ENCODE results near the gene NR5A2. TPM values are rescaled to one million over a fixed set of nuclear protein-coding genes. Genes with fewer than 3 reads are reported as not detected.

Gene NR5A2
- total and polyA plus RNA-seq, 10 of the 15 experiments (the other 5 are each of a cell fraction or from before 2014, with no cell fraction given): 0.02 to 0.60 (median 0.15) TPM; not detected in 1

DNA sequence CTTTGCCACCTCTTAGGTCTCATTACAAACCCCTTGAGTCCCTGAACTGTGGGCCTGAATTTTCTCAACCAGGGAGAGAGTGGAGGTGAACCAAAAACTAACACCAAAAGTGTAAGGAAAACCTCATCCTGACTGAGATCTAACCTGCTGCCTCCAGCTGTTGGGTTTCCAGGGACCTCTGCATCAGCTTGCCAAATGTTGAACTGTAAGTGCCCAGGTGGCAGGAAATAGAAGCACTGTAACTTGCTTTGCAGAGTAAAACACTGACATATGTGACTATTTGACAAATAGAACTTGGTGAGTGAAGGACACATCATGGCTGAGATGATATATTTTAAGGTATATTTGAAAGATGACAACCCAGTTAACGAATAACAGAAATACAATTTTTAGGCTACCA, 48.4 kb upstream of the NR5A2 start (continued):
- TF ChIP-seq, protein P1, sequence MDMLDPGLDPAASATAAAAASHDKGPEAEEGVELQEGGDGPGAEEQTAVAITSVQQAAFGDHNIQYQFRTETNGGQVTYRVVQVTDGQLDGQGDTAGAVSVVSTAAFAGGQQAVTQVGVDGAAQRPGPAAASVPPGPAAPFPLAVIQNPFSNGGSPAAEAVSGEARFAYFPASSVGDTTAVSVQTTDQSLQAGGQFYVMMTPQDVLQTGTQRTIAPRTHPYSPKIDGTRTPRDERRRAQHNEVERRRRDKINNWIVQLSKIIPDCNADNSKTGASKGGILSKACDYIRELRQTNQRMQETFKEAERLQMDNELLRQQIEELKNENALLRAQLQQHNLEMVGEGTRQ (IDR thresholded peaks at IDR 0.05; ENCODE audit: borderline replicate concordance, low read depth, low read length): no peak
- no peak for TF ChIP-seq HDAC6 (IDR thresholded peaks at IDR 0.05; ENCODE audit: unreplicated experiment)

DNA sequence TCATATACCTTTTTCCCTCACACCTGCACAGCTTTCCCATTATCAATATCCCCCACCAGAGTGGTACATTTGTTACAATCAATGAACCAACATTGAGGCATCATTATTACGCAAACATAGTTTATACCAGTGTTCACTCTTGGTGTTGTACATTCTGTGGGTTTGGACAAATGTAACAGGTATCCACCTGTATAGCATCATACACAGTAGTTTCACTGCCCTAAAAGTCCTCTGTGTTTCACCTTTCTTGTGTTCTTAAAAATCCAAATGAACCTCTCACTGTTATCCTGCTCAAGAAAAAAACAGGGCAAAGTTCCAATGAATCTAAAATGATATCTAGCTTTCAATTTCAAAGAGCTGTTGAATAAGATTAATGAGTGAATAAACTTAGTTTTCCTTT, 45.9 kb upstream of the NR5A2 start:
- WGBS (ENCODE audit: insufficient coverage, insufficient replicate concordance, low lambda C conversion rate, missing lambda C conversion rate): 50% methylated on average over 1 of the region's 1 CpG
- ChIA-PET SMC1A (ENCODE audit: uncharacterized antibody, unreplicated experiment) (no interaction called here), RAD21 (ENCODE audit: unreplicated experiment) (no interaction called here), POLR2A (no interaction called here), CTCF (no interaction called here)
- TF ChIP-seq HDGF (IDR thresholded peaks at IDR 0.05) (no peak), ESRRA (IDR thresholded peaks at IDR 0.05; ENCODE audit: low read length) (no peak), ZNF274 (IDR thresholded peaks at IDR 0.05; ENCODE audit: insufficient read depth, insufficient read length) (no peak), CBX5 (IDR thresholded peaks at IDR 0.05; ENCODE audit: low read depth) (no peak), ZZZ3 (IDR thresholded peaks at IDR 0.05; ENCODE audit: control insufficient read depth, insufficient read length, low read depth) (no peak), RB1 (IDR thresholded peaks at IDR 0.05; ENCODE audit: borderline replicate concordance) (no peak), IKZF2 (IDR thresholded peaks at IDR 0.05) (no peak)
- TF ChIP-seq, protein P2, sequence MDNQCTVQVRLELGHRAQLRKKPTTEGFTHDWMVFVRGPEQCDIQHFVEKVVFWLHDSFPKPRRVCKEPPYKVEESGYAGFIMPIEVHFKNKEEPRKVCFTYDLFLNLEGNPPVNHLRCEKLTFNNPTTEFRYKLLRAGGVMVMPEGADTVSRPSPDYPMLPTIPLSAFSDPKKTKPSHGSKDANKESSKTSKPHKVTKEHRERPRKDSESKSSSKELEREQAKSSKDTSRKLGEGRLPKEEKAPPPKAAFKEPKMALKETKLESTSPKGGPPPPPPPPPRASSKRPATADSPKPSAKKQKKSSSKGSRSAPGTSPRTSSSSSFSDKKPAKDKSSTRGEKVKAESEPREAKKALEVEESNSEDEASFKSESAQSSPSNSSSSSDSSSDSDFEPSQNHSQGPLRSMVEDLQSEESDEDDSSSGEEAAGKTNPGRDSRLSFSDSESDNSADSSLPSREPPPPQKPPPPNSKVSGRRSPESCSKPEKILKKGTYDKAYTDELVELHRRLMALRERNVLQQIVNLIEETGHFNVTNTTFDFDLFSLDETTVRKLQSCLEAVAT (IDR thresholded peaks at IDR 0.05): no peak
- TF ChIP-seq, protein P3, sequence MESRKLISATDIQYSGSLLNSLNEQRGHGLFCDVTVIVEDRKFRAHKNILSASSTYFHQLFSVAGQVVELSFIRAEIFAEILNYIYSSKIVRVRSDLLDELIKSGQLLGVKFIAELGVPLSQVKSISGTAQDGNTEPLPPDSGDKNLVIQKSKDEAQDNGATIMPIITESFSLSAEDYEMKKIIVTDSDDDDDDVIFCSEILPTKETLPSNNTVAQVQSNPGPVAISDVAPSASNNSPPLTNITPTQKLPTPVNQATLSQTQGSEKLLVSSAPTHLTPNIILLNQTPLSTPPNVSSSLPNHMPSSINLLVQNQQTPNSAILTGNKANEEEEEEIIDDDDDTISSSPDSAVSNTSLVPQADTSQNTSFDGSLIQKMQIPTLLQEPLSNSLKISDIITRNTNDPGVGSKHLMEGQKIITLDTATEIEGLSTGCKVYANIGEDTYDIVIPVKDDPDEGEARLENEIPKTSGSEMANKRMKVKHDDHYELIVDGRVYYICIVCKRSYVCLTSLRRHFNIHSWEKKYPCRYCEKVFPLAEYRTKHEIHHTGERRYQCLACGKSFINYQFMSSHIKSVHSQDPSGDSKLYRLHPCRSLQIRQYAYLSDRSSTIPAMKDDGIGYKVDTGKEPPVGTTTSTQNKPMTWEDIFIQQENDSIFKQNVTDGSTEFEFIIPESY (IDR thresholded peaks at IDR 0.05): no peak
- TF ChIP-seq, protein P4, sequence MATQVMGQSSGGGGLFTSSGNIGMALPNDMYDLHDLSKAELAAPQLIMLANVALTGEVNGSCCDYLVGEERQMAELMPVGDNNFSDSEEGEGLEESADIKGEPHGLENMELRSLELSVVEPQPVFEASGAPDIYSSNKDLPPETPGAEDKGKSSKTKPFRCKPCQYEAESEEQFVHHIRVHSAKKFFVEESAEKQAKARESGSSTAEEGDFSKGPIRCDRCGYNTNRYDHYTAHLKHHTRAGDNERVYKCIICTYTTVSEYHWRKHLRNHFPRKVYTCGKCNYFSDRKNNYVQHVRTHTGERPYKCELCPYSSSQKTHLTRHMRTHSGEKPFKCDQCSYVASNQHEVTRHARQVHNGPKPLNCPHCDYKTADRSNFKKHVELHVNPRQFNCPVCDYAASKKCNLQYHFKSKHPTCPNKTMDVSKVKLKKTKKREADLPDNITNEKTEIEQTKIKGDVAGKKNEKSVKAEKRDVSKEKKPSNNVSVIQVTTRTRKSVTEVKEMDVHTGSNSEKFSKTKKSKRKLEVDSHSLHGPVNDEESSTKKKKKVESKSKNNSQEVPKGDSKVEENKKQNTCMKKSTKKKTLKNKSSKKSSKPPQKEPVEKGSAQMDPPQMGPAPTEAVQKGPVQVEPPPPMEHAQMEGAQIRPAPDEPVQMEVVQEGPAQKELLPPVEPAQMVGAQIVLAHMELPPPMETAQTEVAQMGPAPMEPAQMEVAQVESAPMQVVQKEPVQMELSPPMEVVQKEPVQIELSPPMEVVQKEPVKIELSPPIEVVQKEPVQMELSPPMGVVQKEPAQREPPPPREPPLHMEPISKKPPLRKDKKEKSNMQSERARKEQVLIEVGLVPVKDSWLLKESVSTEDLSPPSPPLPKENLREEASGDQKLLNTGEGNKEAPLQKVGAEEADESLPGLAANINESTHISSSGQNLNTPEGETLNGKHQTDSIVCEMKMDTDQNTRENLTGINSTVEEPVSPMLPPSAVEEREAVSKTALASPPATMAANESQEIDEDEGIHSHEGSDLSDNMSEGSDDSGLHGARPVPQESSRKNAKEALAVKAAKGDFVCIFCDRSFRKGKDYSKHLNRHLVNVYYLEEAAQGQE (IDR thresholded peaks at IDR 0.05; ENCODE audit: low read depth, low read length): no peak
- TF ChIP-seq, protein P5, sequence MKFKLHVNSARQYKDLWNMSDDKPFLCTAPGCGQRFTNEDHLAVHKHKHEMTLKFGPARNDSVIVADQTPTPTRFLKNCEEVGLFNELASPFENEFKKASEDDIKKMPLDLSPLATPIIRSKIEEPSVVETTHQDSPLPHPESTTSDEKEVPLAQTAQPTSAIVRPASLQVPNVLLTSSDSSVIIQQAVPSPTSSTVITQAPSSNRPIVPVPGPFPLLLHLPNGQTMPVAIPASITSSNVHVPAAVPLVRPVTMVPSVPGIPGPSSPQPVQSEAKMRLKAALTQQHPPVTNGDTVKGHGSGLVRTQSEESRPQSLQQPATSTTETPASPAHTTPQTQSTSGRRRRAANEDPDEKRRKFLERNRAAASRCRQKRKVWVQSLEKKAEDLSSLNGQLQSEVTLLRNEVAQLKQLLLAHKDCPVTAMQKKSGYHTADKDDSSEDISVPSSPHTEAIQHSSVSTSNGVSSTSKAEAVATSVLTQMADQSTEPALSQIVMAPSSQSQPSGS (IDR thresholded peaks at IDR 0.05; ENCODE audit: low read length): no peak
- no peak overlapping the region for H3K4me3 ChIP-seq
- no peak for ATAC-seq
- no peaks in the 10 kb centered on the region for H3K36me3 ChIP-seq (ENCODE audit: control insufficient read depth in 2 of 2, insufficient read depth in 2 of 2, low read length in 1 of 2)
- H3K4me1 ChIP-seq (ENCODE audit: control insufficient read depth, insufficient read depth, low read length): peaks cover 6% of the 10 kb centered on the region
- FAIRE-seq: no peak
- H3K9ac ChIP-seq (ENCODE audit: control insufficient read depth, insufficient read depth, low read length): no peak overlapping the region
- H3K27me3 ChIP-seq (replicated peaks in 1 of 2; ENCODE audit: control insufficient read depth in 2 of 2, insufficient read depth in 2 of 2, low read length in 1 of 2): peaks cover 0 to 3% of the 10 kb centered on the region in 2 experiments; a peak in 1 of 4 replicates
- H3K79me2 ChIP-seq (ENCODE audit: control insufficient read depth, insufficient read depth, low read length): no peaks in the 10 kb centered on the region
- H3K4me2 ChIP-seq (ENCODE audit: control insufficient read depth, insufficient read depth): no peak overlapping the region
- intact Hi-C loops (cut with micrococcal nuclease; ENCODE audit: unreplicated experiment): no loop called here
- H2AFZ ChIP-seq (ENCODE audit: control insufficient read depth, low read depth, low read length): no peak overlapping the region
- no peaks in the 10 kb centered on the region; the same call in 2 of the 3 replicates for H3K9me3 ChIP-seq (replicated peaks; ENCODE audit: control insufficient read depth, insufficient read depth, low read length)
- DNase-seq (ENCODE audit: low read depth, low spot score): no peak
- no peak overlapping the region for H3K27ac ChIP-seq (ENCODE audit: control insufficient read depth, insufficient read depth)
- H4K20me1 ChIP-seq (ENCODE audit: control insufficient read depth, insufficient read depth): no peaks in the 10 kb centered on the region
- in situ Hi-C loops (cut with MboI): no loop called here
- no TSS peak for BruUV-seq (replicated peaks)

Data from GM12878 (cell line).